Activated CD4-positive, alpha-beta memory T cell treated with anti-CD3 and anti-CD28 coated beads for 36 hours (primary cell): ENCODE data around the gene NAV2. TPM values are rescaled to one million over a fixed set of nuclear protein-coding genes. Genes with fewer than 3 reads are reported as not detected.

Source experiments
- CTCF ChIA-PET: fragments of 350-600 bp; sonication (Branson Sonifier 250); formaldehyde crosslinking; loops from one replicate; lab custom pipeline; 2021; ENCODE audit warnings: antibody characterized with exemption, inconsistent platforms; lab: Charles Lee
- POLR2A ChIA-PET: fragments of 350-600 bp; sonication (Branson Sonifier 250); formaldehyde crosslinking; loops from one replicate; lab custom pipeline; 2021; ENCODE audit warnings: antibody characterized with exemption; lab: Charles Lee
- DNase-seq: peaks from one replicate; pipeline ENCODE4 v3.0.0-alpha.2; 2020
- H3K27ac Mint-ChIP-seq: one replicate; pipeline ENCODE4 v1.8.0; 2021; ENCODE audit warnings: mixed read lengths
- H3K27me3 Mint-ChIP-seq: one replicate; pipeline ENCODE4 v1.8.0; 2021; ENCODE audit warnings: mixed read lengths
- H3K36me3 Mint-ChIP-seq: one replicate; pipeline ENCODE4 v1.8.0; 2021; ENCODE audit warnings: mixed read lengths
- H3K4me1 Mint-ChIP-seq: one replicate; pipeline ENCODE4 v1.8.0; 2021; ENCODE audit warnings: low read depth, mixed read lengths
- H3K4me3 Mint-ChIP-seq: one replicate; pipeline ENCODE4 v1.8.0; 2021; ENCODE audit warnings: mild to moderate bottlenecking, mixed read lengths
- H3K9me3 Mint-ChIP-seq: one replicate; pipeline ENCODE4 v1.8.0; 2021; ENCODE audit warnings: mixed read lengths
- intact Hi-C: fragments of 100-400 bp; cut with micrococcal nuclease; formaldehyde crosslinking; loops from one replicate; pipeline ENCODE4 v1.15.1; 2023
- total RNA-seq, 2 experiments: library from RNA; stranded (reverse); gene quantifications; one replicate each; pipeline ENCODE4 v1.2.3, GENCODE V29; 2021

Gene NAV2
- total RNA-seq, 2 experiments from 2014 or later = 0.75 to 0.86 TPM

- intact Hi-C loops = no loop called here
- Mint-ChIP-seq H3K9me3 (no peaks in the 10 kb centered on the region), H3K36me3 (no peaks in the 10 kb centered on the region), H3K27me3 (peaks cover 2% of the 10 kb centered on the region), H3K27ac (no peak overlapping the region), H3K4me1 (no peaks in the 10 kb centered on the region), H3K4me3 (no peak overlapping the region)
- no peak for DNase-seq
- CTCF ChIA-PET = interaction anchor here (1.3 kb wide), 1 partner anchor 112 kb away, joined by 4 read pairs; no protein-coding TSS in a partner anchor
- POLR2A ChIA-PET = no interaction called here
Observed at GRCh38 chr11:19676475-19677380, 35.9 kb upstream of the NAV2 start.

DNA sequence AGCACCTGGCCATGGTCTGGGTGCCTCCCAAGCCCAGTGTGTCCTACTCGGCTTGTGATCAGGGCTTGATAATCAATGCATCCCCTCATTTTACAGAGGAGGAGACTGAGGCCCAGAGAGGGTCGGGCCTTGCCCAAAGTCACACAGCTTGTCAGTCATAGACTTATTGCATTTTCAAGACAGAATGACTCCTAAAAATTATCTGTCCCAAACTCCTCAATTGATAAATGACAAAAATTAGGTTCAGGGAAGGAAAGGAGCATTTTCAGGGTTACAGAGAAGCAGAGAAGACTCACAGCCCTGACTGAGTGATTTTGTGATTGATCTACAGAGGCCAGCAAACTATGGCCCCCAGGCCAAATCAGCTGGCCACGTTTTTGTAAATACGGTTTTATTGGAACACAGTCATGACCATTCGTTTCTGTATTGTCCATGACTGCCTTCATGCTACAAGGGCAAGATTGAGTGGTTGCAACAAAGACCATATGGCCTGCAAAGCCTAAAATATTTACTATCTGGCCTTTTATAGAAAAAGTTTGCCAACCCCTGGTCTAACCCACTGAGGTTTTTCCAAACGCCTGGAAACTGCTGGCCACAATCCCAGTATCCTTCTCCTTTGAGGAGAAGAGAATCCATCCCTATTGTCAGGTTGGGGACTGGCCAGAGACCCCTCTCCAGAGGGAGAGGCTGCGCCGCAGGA, 35.1 kb upstream of the NAV2 start:
- Mint-ChIP-seq H3K4me1 (no peaks in the 10 kb centered on the region), H3K27me3 (peaks cover 2% of the 10 kb centered on the region), H3K9me3 (no peaks in the 10 kb centered on the region), H3K36me3 (no peaks in the 10 kb centered on the region), H3K27ac (no peak overlapping the region), H3K4me3 (no peak overlapping the region)
- intact Hi-C loops = no loop called here
- ChIA-PET POLR2A (no interaction called here), CTCF (interaction anchor here (1.3 kb wide), 1 partner anchor 113 kb away, joined by 4 read pairs; no protein-coding TSS in a partner anchor)
- no peak for DNase-seq

DNA sequence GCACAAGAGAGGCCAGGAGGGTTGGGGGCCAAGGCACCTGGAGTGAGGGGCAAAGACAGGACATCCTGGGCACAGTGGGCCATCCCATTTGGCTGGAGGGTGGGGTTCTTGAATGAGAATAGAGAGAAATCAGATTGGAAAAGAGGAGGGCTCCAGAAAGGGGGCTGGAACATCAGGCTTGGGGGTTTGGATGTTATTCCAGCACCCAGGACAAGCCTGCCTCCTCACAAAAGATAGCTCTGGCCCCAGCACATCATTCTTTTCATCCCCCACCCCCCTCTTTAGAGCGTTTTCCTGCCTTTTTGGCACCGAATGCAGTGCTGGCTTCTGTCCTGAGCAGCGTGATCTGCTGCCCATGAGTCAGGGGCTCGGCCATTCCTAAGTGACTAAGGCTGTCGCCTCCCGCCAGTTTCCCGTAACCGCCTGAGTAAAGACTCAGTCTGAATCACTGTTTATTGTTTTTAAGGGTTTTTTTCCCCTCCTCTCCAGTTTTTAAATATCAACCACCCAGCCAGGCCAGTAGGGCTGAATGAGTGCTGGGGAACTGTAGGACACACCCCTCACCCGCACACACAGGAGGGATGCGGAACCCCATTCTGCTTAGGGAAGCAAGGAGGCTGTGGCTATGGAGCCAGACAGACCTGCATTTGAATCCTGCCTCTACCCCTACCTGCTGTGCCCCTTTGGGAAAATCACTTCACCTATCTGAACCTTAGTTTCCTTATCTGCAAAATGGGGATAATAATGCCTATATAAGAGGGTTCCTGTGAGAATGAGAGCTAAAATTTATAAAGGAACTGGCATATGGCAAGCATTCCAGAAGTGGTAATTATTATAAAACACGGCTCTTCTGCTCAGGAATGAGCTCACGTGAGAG, 32.4 kb upstream of the NAV2 start:
- no peak for DNase-seq
- H3K4me1 Mint-ChIP-seq = no peaks in the 10 kb centered on the region
- H3K27me3 Mint-ChIP-seq = peaks cover 2% of the 10 kb centered on the region
- H3K27ac Mint-ChIP-seq = no peak overlapping the region
- H3K4me3 Mint-ChIP-seq = no peak overlapping the region
- intact Hi-C loops = no loop called here
- no peaks in the 10 kb centered on the region for H3K36me3 Mint-ChIP-seq
- POLR2A ChIA-PET = interaction anchor here (0.7 kb wide), 1 partner anchor 27 kb away, joined by 3 read pairs; no protein-coding TSS in a partner anchor
- no peaks in the 10 kb centered on the region for H3K9me3 Mint-ChIP-seq
- CTCF ChIA-PET = no interaction called here

GRCh38 chr11:19680829-19681368, 31.7 kb upstream of the NAV2 start:
- no peaks in the 10 kb centered on the region for H3K4me1 Mint-ChIP-seq
- DNase-seq = no peak
- no peak overlapping the region for H3K27ac Mint-ChIP-seq
- no peaks in the 10 kb centered on the region for H3K9me3 Mint-ChIP-seq
- POLR2A ChIA-PET = no interaction called here
- CTCF ChIA-PET = no interaction called here
- intact Hi-C loops = no loop called here
- H3K36me3 Mint-ChIP-seq = no peaks in the 10 kb centered on the region
- no peak overlapping the region for H3K4me3 Mint-ChIP-seq
- peaks cover 2% of the 10 kb centered on the region for H3K27me3 Mint-ChIP-seq

DNA sequence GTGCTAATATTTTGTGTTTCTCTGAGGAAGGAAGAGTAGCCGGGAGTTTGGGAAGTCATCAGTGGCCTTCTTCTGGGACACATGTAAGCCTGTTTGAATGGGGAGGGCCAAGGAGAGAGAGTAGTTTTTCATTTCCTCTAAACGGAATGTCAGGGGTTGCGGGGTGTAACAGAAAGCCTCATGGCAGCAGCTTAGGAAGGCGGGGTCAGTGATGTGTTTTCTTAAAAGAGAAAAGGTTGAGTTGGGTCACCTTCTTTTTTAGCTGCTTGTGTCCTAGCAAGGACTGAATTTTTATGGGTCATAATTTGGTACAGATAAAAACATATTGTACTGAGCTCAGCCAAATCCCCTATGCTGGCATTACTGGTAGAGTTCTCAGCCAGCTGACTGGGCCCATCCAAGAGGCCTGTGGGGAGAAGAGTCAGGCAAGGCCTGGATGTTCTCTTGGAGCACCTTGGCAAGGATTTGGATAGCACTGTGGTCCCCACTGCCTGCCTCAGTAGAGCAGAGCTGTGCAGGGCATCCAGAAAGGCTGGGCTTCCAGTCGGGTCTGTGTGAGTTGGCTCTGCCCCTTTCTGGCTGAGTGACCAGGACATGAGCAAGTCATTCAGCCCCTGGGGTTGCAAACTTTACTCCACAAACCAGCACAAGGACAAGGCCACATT, 29.4 kb upstream of the NAV2 start:
- H3K27me3 Mint-ChIP-seq = peaks cover 2% of the 10 kb centered on the region
- H3K4me1 Mint-ChIP-seq = no peaks in the 10 kb centered on the region
- ChIA-PET POLR2A (no interaction called here), CTCF (no interaction called here)
- H3K9me3 Mint-ChIP-seq = no peaks in the 10 kb centered on the region
- no peak overlapping the region for H3K27ac Mint-ChIP-seq
- DNase-seq = no peak
- no peaks in the 10 kb centered on the region for H3K36me3 Mint-ChIP-seq
- intact Hi-C loops = no loop called here
- H3K4me3 Mint-ChIP-seq = no peak overlapping the region

GRCh38 chr11:19683862-19684491, 28.7 kb upstream of the NAV2 start:
- no peaks in the 10 kb centered on the region for H3K9me3 Mint-ChIP-seq
- H3K36me3 Mint-ChIP-seq = no peaks in the 10 kb centered on the region
- H3K4me1 Mint-ChIP-seq = no peaks in the 10 kb centered on the region
- H3K27me3 Mint-ChIP-seq = peaks cover 2% of the 10 kb centered on the region
- no peak overlapping the region for H3K4me3 Mint-ChIP-seq
- ChIA-PET POLR2A (no interaction called here), CTCF (no interaction called here)
- no peak for DNase-seq
- no peak overlapping the region for H3K27ac Mint-ChIP-seq
- intact Hi-C loops = no loop called here

DNA sequence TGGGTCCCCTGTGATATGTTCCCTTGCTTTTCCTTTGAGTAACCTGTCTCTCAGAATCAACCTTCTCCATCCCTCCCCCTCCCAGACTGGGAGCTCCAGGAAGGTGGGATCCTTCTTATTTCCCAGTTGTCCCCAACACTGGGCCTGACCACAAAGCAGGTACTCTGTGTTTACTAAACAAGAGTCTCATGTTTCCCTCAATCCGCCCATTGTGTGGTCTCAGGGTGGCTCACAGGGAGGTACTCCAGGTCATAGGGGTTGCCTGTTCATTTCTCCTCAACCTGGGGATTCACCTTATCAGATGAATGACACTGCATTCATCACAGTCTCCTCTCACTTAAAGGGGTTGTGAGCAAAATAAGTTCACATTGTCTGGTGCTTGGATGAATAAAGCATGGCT, 26.4 kb upstream of the NAV2 start:
- Mint-ChIP-seq H3K27me3 (no peaks in the 10 kb centered on the region), H3K4me1 (no peaks in the 10 kb centered on the region), H3K4me3 (no peak overlapping the region), H3K36me3 (no peaks in the 10 kb centered on the region), H3K9me3 (no peaks in the 10 kb centered on the region), H3K27ac (no peak overlapping the region)
- ChIA-PET CTCF (no interaction called here), POLR2A (no interaction called here)
- DNase-seq = no peak
- intact Hi-C loops = no loop called here

GRCh38 chr11:19687392-19687791, 25.2 kb upstream of the NAV2 start:
- no peak overlapping the region for H3K4me3 Mint-ChIP-seq
- no peak for DNase-seq
- no peaks in the 10 kb centered on the region for H3K4me1 Mint-ChIP-seq
- no peak overlapping the region for H3K27ac Mint-ChIP-seq
- no peaks in the 10 kb centered on the region for H3K9me3 Mint-ChIP-seq
- H3K36me3 Mint-ChIP-seq = no peaks in the 10 kb centered on the region
- ChIA-PET POLR2A (no interaction called here), CTCF (no interaction called here)
- intact Hi-C loops = no loop called here
- H3K27me3 Mint-ChIP-seq = no peaks in the 10 kb centered on the region

DNA sequence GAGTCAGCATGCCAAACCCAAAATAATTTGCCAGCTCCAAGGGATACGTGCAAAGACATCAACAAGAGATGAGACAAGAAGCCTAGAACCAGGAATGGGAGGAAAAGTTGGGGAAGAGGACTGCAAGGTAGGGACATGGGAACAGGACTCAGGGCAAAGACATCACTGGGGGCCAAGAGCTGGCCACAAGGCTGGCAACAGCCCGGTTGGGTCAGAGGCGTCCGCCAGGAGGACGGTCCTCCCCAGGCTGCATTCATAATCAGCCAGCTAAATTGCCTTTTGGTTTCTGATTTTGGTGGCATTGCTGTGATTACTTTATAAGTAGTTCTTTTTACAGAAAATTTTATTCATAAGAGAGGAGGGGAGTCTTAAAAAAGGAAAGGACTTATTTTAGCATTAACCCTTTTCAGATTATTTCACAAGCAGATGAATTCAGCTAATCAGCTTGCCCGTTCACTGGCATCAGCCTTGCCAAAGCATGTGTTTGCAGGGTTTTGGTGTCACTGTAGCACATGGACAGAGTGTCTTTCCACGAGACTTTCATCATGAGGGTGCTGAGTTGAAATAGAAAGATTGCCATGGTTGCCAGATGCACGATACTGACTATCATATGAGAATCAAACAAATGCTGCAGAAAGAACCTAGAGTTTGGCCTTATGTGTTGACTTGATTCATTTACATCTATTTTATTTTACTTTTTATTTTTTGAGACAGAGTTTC, 23.2 kb upstream of the NAV2 start:
- no peaks in the 10 kb centered on the region for H3K4me1 Mint-ChIP-seq
- CTCF ChIA-PET = no interaction called here
- intact Hi-C loops = no loop called here
- H3K27ac Mint-ChIP-seq = no peak overlapping the region
- no peaks in the 10 kb centered on the region for H3K9me3 Mint-ChIP-seq
- no peaks in the 10 kb centered on the region for H3K36me3 Mint-ChIP-seq
- POLR2A ChIA-PET = no interaction called here
- DNase-seq = no peak
- H3K27me3 Mint-ChIP-seq = no peaks in the 10 kb centered on the region
- H3K4me3 Mint-ChIP-seq = no peak overlapping the region

DNA sequence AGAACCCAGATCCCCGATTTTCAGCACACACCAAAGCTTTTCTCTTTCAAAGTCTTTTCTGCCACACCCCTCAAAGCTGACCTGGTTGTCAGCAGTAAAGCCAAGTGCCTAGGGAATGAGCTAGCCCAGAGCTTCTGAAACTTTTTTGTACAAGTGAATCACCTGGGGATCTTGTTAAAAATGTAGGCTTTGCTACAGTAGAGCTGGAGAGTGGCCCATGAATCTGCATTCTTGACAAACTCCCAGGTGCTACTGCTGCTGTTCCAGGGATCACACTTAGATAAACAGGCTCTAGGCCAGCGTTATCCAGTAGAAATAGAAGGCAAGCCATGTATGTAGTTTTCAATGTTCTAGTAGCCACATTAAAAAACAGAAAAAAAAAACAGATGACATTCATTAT, 21.8 kb upstream of the NAV2 start:
- H3K4me1 Mint-ChIP-seq = no peaks in the 10 kb centered on the region
- intact Hi-C loops = no loop called here
- no peak overlapping the region for H3K27ac Mint-ChIP-seq
- no peak overlapping the region for H3K4me3 Mint-ChIP-seq
- no peaks in the 10 kb centered on the region for H3K36me3 Mint-ChIP-seq
- no peaks in the 10 kb centered on the region for H3K9me3 Mint-ChIP-seq
- ChIA-PET POLR2A (no interaction called here), CTCF (no interaction called here)
- H3K27me3 Mint-ChIP-seq = no peaks in the 10 kb centered on the region
- no peak for DNase-seq
